Measurements from ENCODE around the gene GRAMD1C. TPM values are rescaled to one million over a fixed set of nuclear protein-coding genes. Genes with fewer than 3 reads are reported as not detected.
"Not testable (repeated sequence)": the region's sequence is repeated elsewhere in the genome, so short reads cannot be mapped to it uniquely, and the experiment has no call there.

GRAMD1C gene
- polyA plus RNA-seq, 3 donors = 0.13 to 0.29 (median 0.27) TPM

DNA sequence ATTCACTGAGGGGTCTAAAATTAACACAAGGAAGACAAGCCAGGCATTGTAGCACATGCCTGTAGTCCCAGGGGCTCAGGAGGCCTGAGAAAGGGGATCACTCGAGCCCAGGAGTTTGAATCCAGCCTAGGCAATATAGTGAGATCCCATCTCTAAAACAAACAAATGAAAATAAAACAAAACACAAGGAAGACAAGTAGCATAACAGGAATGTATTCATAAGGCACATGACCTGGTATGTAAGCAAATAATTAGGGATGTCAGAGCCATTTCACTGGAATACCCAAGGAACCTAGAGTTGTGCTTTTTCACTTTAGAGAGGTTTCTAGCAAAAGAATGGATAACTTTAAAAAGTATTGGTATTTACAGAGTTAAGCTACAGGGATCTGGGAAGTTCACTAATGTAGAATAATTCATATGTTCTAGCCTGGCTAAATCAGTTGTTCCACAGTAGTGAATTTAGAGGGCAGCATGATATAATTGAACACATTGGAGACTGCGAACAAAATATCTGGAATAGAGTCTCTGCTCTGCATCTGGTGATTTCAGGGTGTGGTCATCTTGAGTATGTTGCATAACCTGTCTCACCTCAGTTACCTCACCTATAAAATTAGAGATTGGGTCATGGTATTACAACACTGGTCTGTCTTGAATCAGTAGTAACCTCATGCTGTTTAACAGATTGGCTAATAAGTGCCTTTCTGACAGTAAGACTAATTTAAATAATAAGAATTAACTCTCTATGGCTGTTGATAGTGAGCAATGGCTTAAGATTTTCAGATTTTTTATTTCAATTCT, 9.3 kb downstream of the GRAMD1C start:
- no peak overlapping the region for H3K27ac ChIP-seq (ENCODE audit: low read depth in 1 of 2, low read length in 2 of 2)
- Mint-ChIP-seq H3K36me3 (no peaks in the 10 kb centered on the region), H3K4me1 (no peaks in the 10 kb centered on the region), H3K9me3 (peaks cover 0 to 3% (median 0%) of the 10 kb centered on the region in 7 donors), H3K27me3 (ENCODE audit: low read depth in 3 of 3) (no peaks in the 10 kb centered on the region), H3K4me3 (no peak overlapping the region), H3K27ac (no peak overlapping the region)
- H4K20me1 ChIP-seq (ENCODE audit: insufficient read depth, low read length) = no peaks in the 10 kb centered on the region
- intact Hi-C loops (cut with micrococcal nuclease) = no loop called here
- no peak overlapping the region for H3K4me2 ChIP-seq (replicated peaks; ENCODE audit: extremely low read depth, low read length, poor library complexity, severe bottlenecking)
- H3K9me3 ChIP-seq (replicated peaks in 1 of 2; ENCODE audit: control insufficient read depth in 1 of 2, insufficient read depth in 1 of 2, low read length in 2 of 2) = no peaks in the 10 kb centered on the region
- no peak overlapping the region for H3K4me3 ChIP-seq (replicated peaks in 1 of 3; ENCODE audit: low read depth in 2 of 3, low read length in 3 of 3)
- H2AFZ ChIP-seq (ENCODE audit: insufficient read depth, low read depth, low read length, poor library complexity, severe bottlenecking) = no peak overlapping the region
- no peaks in the 10 kb centered on the region for H3K4me1 ChIP-seq (ENCODE audit: control insufficient read depth in 1 of 2, insufficient read depth in 2 of 2, low read length in 2 of 2)
- no peak for DNase-seq
- H3K27me3 ChIP-seq (ENCODE audit: control insufficient read depth in 2 of 2, insufficient read depth in 2 of 2, low read length in 2 of 2) = no peaks in the 10 kb centered on the region
- H3K9ac ChIP-seq (ENCODE audit: insufficient read depth, low read length, poor library complexity, severe bottlenecking) = no peak overlapping the region
- TF ChIP-seq, protein P1, sequence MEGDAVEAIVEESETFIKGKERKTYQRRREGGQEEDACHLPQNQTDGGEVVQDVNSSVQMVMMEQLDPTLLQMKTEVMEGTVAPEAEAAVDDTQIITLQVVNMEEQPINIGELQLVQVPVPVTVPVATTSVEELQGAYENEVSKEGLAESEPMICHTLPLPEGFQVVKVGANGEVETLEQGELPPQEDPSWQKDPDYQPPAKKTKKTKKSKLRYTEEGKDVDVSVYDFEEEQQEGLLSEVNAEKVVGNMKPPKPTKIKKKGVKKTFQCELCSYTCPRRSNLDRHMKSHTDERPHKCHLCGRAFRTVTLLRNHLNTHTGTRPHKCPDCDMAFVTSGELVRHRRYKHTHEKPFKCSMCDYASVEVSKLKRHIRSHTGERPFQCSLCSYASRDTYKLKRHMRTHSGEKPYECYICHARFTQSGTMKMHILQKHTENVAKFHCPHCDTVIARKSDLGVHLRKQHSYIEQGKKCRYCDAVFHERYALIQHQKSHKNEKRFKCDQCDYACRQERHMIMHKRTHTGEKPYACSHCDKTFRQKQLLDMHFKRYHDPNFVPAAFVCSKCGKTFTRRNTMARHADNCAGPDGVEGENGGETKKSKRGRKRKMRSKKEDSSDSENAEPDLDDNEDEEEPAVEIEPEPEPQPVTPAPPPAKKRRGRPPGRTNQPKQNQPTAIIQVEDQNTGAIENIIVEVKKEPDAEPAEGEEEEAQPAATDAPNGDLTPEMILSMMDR (IDR thresholded peaks at IDR 0.05) = no peak
- H3K79me2 ChIP-seq (ENCODE audit: insufficient read depth, low read length) = no peaks in the 10 kb centered on the region
- H3K36me3 ChIP-seq (replicated peaks in 1 of 2; ENCODE audit: control insufficient read depth in 1 of 2, insufficient read depth in 2 of 2, low read length in 2 of 2) = no peaks in the 10 kb centered on the region
- no CpG with 5 or more reads among the region's 2 CpGs for WGBS (ENCODE audit: insufficient coverage)

DNA sequence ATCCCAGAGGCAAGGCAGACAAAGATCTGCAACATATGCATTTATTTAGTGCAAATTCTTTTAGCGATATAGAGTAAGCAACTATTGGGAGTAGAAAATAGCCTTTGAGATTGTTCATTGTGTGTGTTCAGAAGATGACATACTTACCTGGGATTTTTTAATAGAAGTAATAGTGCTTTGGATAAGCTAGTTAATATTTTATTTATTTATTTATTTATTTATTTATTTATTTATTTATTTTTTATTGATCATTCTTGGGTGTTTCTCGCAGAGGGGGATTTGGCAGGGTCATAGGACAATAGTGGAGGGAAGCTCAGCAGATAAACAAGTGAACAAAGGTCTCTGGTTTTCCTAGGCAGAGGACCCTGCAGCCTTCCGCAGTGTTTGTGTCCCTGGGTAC, 10.5 kb downstream of the GRAMD1C start:
- H3K27ac ChIP-seq (ENCODE audit: low read depth in 1 of 2, low read length in 2 of 2); H3K36me3 Mint-ChIP-seq; H2AFZ ChIP-seq (ENCODE audit: insufficient read depth, low read depth, low read length, poor library complexity, severe bottlenecking); H4K20me1 ChIP-seq (ENCODE audit: insufficient read depth, low read length); H3K79me2 ChIP-seq (ENCODE audit: insufficient read depth, low read length); H3K27ac Mint-ChIP-seq; H3K4me3 ChIP-seq (replicated peaks in 1 of 3; ENCODE audit: low read depth in 2 of 3, low read length in 3 of 3); H3K4me3 Mint-ChIP-seq; H3K9me3 ChIP-seq (replicated peaks in 1 of 2; ENCODE audit: control insufficient read depth in 1 of 2, insufficient read depth in 1 of 2, low read length in 2 of 2); H3K9me3 Mint-ChIP-seq; H3K4me1 Mint-ChIP-seq; H3K4me1 ChIP-seq (ENCODE audit: control insufficient read depth in 1 of 2, insufficient read depth in 2 of 2, low read length in 2 of 2); H3K4me2 ChIP-seq (replicated peaks; ENCODE audit: extremely low read depth, low read length, poor library complexity, severe bottlenecking); H3K36me3 ChIP-seq (replicated peaks in 1 of 2; ENCODE audit: control insufficient read depth in 1 of 2, insufficient read depth in 2 of 2, low read length in 2 of 2); H3K27me3 ChIP-seq (ENCODE audit: control insufficient read depth in 2 of 2, insufficient read depth in 2 of 2, low read length in 2 of 2); H3K9ac ChIP-seq (ENCODE audit: insufficient read depth, low read length, poor library complexity, severe bottlenecking); DNase-seq; intact Hi-C loops (cut with micrococcal nuclease); H3K27me3 Mint-ChIP-seq (ENCODE audit: low read depth in 3 of 3): not testable (repeated sequence)
- WGBS (ENCODE audit: insufficient coverage) = no CpG with 5 or more reads among the region's 3 CpGs

DNA sequence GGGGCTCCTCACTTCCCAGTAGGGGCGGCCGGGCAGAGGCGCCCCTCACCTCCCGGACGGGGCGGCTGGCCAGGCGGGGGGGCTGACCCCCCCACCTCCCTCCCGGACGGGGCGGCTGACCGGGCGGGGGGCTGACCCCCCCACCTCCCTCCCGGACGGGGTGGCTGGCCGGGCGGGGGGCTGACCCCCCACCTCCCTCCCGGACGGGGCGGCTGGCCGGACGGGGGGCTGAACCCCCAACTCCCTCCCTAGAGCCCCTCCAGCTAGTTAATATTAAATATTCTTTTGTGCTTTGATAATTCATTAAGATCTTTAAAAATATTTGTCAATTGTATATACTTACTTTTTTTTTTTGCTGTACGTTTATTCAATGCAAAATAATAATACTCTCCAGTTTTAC, 11.3 kb downstream of the GRAMD1C start:
- H3K9me3 ChIP-seq (replicated peaks in 1 of 2; ENCODE audit: control insufficient read depth in 1 of 2, insufficient read depth in 1 of 2, low read length in 2 of 2); H4K20me1 ChIP-seq (ENCODE audit: insufficient read depth, low read length); H3K27me3 ChIP-seq (ENCODE audit: control insufficient read depth in 2 of 2, insufficient read depth in 2 of 2, low read length in 2 of 2); H3K27ac ChIP-seq (ENCODE audit: low read depth in 1 of 2, low read length in 2 of 2); H3K4me3 Mint-ChIP-seq; H3K27ac Mint-ChIP-seq; H3K4me1 ChIP-seq (ENCODE audit: control insufficient read depth in 1 of 2, insufficient read depth in 2 of 2, low read length in 2 of 2); H3K4me1 Mint-ChIP-seq; H3K4me2 ChIP-seq (replicated peaks; ENCODE audit: extremely low read depth, low read length, poor library complexity, severe bottlenecking); H3K79me2 ChIP-seq (ENCODE audit: insufficient read depth, low read length); DNase-seq; H3K9me3 Mint-ChIP-seq; H2AFZ ChIP-seq (ENCODE audit: insufficient read depth, low read depth, low read length, poor library complexity, severe bottlenecking); H3K36me3 ChIP-seq (replicated peaks in 1 of 2; ENCODE audit: control insufficient read depth in 1 of 2, insufficient read depth in 2 of 2, low read length in 2 of 2); intact Hi-C loops (cut with micrococcal nuclease); H3K4me3 ChIP-seq (replicated peaks in 1 of 3; ENCODE audit: low read depth in 2 of 3, low read length in 3 of 3); H3K9ac ChIP-seq (ENCODE audit: insufficient read depth, low read length, poor library complexity, severe bottlenecking); H3K27me3 Mint-ChIP-seq (ENCODE audit: low read depth in 3 of 3); H3K36me3 Mint-ChIP-seq: not testable (repeated sequence)
- WGBS (ENCODE audit: insufficient coverage) = no CpG with 5 or more reads among the region's 22 CpGs

DNA sequence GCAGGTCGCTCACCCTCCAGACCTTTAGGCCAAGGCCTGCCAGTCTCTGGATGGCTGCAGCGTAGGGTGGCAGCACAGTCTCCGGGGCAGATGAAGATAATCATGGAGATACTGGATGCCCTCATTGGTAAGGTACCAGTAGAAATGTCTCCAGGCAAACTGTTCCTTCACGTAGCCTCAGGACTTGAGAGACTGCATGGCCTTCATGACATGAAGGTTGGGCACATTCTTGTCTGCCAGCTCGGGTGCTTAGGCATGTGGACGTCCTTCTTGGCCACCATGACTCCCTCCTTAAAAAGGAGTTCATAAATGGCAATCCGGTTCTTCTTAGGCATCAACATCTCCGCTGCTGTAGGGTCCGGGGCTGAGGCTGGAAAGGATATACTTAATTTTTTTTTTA, 11.8 kb downstream of the GRAMD1C start:
- H3K27me3 Mint-ChIP-seq (ENCODE audit: low read depth in 3 of 3); H3K4me1 Mint-ChIP-seq: not testable (repeated sequence)
- WGBS (ENCODE audit: insufficient coverage) = 100% methylated on average over 3 of the region's 9 CpGs

More for the DNA sequence above, 11.8 kb downstream of the GRAMD1C start:
- H3K4me2 ChIP-seq (replicated peaks; ENCODE audit: extremely low read depth, low read length, poor library complexity, severe bottlenecking); H3K36me3 Mint-ChIP-seq; H2AFZ ChIP-seq (ENCODE audit: insufficient read depth, low read depth, low read length, poor library complexity, severe bottlenecking); DNase-seq; H4K20me1 ChIP-seq (ENCODE audit: insufficient read depth, low read length); intact Hi-C loops (cut with micrococcal nuclease); H3K9me3 ChIP-seq (replicated peaks in 1 of 2; ENCODE audit: control insufficient read depth in 1 of 2, insufficient read depth in 1 of 2, low read length in 2 of 2); H3K27ac ChIP-seq (ENCODE audit: low read depth in 1 of 2, low read length in 2 of 2); H3K9ac ChIP-seq (ENCODE audit: insufficient read depth, low read length, poor library complexity, severe bottlenecking); H3K9me3 Mint-ChIP-seq; H3K4me1 ChIP-seq (ENCODE audit: control insufficient read depth in 1 of 2, insufficient read depth in 2 of 2, low read length in 2 of 2); H3K27ac Mint-ChIP-seq; H3K36me3 ChIP-seq (replicated peaks in 1 of 2; ENCODE audit: control insufficient read depth in 1 of 2, insufficient read depth in 2 of 2, low read length in 2 of 2); H3K27me3 ChIP-seq (ENCODE audit: control insufficient read depth in 2 of 2, insufficient read depth in 2 of 2, low read length in 2 of 2); H3K4me3 ChIP-seq (replicated peaks in 1 of 3; ENCODE audit: low read depth in 2 of 3, low read length in 3 of 3); H3K4me3 Mint-ChIP-seq; H3K79me2 ChIP-seq (ENCODE audit: insufficient read depth, low read length): not testable (repeated sequence)
